HT1080 (cell line): Measurements from ENCODE around the gene OMP. TPM values are rescaled to one million over a fixed set of nuclear protein-coding genes. Genes with fewer than 3 reads are reported as not detected.
A peak's percentile ranks its signal among the peaks of the same experiment; 100 is the strongest.
"Not testable (repeated sequence)": the region's sequence is repeated elsewhere in the genome, so short reads cannot be mapped to it uniquely, and the experiment has no call there.

Experiments
- DNase-seq: peaks from one replicate; pipeline ENCODE4 v3.0.0-alpha.2; 2015; ENCODE audit warnings: low read depth
- total RNA-seq: library from RNA; depleted of rRNA; stranded (reverse); fragments of >200 nt; shearing (Covaris generic); gene quantifications from 2 replicates; pipeline ENCODE4 v1.2.3, GENCODE V29; 2014

Gene OMP
- total RNA-seq, 1 experiment from 2014 or later = 0.58 TPM

DNA sequence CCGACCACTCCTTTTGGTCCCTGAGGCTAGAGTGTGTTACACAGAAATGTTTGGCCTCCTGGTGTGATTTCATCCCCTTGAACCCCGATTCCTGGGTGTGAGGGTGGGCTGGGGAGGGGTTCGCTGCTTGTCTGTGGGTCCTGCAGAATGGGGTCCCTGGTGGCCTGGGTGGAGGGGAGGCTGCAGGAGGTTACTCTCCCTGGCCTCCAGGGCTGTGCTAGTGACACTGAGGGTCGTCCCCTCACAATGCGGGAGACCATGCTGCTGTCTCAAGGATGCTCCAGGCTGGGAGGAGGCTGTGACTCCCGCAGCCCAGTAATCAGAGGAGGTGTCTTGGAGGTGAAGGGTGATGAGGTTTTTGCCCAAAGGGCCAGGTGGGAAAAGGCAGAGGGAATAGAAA is 17.0 kb upstream of the OMP start:
- DNase-seq = no peak

DNA sequence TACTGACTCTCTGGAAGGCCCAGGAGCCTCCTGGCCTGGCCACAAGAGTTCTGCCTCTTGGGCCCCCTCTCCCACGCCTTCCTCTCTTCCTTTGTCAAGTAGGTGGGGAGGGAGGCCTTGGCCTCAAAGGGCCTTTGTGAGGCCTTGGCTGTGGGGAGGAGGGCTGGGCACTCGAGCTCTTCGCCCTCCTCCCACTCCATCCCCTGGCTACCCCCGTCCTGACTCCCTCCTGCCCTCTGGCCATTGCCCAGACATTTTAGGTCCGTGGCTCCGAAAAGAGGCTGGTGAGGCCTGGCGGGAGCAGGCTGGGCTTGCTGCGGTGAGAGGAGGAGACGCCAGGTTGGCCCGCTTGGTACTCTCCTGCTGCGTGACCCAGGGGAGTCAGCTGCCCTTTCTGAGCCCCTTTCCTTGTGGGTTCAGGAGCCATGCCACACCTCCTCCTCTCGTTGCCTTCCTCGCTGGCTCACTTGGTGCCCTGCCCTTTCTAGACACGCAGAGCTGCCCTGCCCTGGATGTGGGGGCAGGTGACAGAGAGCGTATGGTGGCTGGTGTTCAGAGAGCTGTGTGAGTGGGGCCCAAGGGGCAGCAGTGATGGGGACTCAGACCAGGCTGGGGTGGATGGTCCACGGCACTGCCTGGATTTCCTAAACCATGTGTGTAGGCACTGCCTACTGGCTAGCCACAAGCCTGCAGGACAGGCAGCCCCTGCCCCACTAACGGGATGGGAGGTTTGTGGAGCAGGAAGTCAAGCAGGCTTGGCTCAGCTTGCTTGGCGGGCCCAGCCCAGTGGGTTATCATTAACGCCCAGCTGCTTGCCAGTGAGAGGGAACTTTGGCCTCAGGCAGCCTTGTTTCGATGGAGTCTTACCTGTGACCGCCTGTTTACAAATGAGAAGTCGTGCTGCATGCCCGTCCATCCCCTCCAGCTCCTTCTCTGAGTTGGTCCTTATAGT is 15.8 kb upstream of the OMP start:
- no peak for DNase-seq

DNA sequence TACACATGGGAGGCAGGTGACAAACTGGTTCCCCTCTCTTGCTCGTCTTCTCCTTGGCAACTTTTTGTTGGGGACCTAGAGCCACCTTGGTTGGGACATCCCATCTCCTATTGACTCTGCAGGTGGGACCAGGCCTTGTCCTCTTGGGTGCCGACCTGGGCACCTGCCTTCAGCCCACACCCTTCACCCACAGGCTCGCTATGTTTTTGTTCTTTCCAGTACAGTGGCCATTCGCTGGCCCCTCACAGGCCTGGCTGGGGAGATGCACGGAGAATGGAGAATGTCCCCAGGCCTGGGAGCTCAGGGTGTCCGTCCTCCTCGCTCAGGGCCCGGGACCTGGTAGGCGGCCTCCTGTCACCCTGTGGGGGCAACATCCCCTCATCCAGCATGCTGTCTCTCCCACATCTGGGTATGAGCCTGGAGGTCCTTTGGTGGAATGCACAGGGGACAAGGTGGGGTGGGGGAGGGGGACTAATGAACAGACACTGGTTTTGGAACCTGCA is 14.9 kb upstream of the OMP start:
- DNase-seq = no peak

DNA sequence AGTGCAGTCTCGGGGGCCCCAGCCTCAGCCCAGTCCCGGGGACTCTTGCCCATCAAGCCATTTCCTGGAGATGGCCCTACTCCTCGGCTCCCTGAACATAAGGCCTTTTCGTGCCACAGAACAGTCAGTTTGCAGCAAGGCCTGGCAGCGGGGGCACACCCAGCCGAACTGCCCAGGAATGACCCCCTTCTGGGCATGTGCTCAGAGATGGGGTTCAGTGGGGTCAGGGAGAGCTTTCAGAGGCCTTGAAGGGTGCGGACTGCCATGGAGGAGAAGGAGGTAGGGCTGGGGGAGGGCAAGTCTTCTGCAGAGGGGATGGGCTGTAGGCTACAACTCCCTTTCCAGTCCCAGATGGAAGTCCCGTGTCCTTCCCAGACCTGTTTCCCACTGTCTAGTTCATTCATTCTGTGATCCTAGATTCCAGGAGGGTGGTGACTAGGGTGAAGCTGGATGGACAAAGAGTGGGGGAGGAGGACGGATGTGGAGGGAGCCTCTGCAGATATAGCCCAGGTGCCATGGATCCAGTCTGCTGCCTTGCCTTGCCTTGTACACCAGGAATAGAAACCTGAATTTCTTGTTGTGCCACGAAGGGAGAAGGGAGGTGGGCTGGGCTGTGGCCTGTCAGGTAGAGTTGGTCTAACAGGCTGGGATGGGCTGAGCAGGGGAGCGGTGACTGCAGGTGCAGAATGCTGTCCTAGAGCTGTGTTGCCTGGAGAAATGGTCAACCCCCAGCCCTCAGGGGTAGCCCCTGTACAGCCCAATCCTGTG is 14.2 kb upstream of the OMP start:
- DNase-seq = no peak

DNA sequence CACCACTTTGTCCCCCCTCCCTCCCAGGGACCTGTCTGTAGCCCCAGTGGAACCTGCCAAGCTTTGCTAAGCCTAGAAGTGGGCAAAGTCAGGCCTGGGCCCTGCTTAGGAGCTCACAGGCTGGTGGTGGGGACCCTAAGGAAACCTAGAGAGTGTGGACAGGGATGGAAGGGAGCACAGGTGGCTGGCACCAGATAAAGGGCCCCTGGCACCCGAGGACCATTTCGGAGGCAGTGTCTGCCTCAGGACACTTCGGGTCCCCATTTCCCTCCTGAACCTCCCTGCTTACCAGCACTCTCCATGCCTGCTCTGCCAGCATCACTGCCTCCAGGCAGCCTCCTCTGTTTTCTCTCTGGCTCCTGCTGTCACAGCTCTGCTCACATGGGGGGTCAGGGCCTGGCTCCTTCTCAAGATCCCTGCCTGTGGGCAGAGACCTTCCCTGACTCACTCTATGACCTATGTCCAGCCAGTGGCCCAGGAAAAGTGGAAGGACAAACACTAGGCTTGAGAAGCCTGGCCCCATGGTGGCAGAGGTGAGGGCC is 13.6 kb upstream of the OMP start:
- no peak for DNase-seq

DNA sequence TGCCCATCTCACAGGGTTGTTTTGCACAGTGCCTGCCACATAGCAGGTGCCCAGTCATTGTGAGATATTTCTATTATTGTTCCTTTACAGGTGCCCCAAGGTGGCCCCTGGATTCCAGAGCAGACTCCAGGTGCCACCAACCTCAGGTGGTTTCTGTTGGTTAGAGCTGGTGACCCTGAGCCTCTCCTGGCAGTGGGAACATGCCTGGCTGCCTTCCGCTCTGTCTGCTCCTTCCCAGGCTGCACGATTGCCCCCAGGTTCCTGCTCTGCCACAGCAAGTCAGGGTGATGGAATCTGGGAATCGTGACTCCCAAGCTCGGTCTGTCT is 12.6 kb upstream of the OMP start:
- no peak for DNase-seq

DNA sequence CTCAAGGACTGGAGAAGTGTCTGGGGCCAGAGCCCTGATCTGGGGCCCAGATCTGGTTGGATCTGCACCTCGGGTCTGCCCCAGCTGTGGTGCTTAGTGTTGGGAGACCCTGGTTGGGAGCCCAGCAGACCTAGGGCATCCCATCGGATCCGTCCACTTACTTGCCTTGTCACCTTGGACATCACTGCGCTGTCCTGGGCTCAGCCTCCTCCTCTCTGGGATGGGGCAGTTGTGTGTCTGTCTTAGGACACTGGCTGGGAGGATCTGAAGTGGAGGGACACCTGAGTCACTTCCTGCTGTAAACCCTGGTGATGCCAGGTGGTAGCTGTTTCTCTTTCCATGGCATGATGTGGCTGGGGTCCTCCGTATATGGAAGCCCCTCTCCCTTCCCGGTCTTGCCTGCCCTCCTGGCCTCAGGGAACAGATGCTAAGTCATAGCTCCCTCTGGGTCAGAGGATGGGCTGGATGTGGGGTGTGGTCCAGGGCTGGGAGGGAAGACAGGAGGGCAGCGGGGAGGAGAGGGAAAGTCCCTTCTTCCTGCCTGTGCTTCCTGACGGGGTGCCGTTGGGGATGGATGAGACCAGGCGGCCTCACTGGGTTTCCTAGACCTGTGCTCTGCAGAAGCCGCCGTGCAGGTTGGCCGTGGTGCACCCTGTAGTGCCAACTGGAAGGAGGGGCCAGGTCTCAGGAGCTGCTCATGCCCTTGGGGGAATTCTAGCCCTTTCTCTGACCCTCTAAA is 12.1 kb upstream of the OMP start:
- no peak for DNase-seq

DNA sequence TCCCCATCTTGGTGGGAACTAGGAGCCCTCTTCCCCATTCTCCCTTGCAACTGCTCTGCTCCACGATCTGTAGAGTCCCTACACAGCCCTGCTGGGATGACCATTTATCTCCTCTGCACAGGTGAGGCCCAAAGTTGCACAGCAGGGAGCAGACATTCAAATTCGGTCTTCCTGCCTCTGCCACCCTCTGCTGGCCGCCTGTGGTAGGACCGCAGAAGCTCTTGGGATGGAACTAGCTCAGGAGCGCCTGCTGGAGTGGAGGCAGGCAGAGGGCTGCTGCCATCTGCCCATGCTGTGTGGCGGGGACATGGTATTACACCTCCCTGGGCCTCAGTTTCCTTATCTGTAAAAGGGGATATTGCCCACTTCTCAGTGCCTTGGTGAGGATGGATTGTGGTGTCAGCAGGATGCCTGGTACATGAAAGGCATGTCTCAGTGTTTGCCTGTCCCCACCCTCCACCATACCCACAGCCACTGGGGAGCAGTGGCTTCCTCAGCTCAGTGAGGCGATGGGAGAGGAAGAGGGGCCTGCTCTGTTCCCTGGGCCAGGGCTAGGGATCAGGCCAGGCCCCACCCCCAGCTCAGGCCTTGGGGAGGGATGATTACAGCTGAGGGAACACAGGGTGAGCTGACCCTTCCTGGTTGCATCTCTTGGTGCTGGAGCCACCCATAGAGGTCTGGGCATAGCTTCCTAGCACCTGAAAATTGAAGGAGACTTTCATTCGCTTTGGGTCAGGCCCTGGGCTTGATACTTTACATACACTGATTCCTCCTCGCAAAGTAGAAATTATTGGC is 11.3 kb upstream of the OMP start:
- peak; percentile 67 for DNase-seq

DNA sequence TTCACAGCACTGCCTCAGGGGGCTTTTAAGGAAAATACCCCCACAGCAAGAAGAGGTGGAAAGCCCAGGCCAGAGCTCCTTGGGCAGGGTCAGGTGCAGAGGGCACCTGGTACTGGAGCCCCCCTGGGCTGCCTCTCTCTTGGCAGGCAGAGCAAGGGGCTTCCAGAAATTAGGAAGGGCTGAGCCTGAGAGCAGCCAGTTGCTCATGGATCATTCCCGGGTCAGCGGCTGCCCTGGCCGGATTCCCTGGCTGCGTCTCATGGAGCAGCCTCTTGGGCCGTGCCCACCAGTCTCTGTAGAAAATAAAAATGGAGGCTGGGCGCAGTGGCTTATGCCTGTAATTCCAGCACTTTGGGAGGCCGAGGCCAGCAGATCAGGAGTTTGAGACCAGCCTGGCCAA is 10.3 kb upstream of the OMP start:
- DNase-seq = no peak

DNA sequence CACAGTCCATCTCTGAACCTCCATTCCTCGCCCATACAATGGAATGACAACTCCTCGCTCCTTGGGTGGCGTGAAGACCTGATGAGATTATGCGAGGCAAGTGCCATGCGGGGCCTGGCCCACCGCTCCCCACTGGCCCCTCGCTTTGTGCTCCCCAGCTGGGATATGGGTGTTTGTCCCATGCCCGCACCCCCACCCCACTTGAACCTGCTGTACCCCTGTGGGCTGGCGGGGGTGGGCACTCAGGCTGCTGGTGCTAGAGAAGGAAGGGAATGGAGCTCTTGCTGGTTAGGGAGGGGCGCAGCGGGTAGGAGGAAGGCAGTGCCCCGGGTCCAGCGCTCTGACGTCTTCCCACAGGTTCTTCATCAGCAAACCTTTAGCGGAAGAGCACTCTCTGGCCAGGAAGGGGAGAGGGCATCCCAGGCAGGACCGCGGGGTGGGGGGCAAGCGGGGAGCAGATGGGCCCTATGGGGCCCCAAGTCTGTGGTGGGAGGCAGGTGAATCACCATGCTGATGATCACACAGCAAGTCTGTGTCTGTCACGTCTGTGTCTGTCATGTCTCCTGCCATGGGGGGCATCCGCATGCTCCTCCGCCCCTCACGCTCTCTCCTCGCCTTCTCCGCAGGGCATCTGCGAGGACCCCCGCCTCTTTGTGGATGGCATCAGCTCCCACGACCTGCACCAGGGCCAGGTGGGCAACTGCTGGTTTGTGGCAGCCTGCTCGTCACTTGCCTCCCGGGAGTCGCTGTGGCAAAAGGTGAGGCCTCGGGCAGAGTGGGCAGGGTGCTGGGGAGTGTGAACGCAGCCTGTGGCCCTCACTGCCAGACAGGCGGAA is 9.4 kb upstream of the OMP start:
- no peak for DNase-seq

DNA sequence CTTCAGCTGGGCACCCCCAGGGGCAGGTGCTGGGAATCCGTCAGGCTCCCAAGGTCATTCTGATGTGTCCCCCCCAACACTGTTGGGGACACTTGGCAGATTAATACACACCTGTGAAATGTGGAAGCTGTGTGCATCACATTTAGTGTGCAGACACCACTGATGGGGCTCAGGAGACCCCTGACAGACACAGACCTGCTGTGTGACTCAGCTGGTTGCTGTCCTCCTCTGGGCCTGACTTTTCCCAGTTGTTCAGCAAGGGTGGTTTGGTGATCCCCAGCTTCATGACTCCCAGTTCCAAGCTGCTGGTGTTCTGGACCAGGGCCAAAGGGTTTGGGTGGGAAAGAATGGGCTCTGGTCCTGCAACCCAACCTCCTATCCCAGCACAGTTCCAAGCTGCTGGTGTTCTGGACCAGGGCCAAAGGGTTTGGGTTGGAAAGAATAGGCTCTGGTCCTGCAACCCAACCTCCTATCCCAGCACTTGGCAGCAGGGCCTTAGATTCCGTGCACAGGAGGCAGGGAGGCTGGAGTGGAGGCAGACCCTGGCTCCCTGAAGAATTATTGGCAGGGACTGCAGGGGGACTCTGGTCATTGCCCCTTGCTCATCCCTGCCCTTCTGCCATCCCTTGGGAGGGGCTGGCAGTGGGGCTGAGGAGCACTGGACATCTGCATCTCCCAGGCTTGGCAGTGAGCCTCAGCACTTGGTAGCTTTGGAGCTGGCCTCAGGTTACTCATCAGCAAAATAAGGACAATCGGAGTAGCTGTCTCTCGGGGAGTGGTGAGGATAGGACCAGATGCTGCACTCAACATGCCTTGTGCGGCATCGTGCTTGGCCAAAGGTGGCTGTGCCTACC is 8.4 kb upstream of the OMP start:
- DNase-seq = no peak

DNA sequence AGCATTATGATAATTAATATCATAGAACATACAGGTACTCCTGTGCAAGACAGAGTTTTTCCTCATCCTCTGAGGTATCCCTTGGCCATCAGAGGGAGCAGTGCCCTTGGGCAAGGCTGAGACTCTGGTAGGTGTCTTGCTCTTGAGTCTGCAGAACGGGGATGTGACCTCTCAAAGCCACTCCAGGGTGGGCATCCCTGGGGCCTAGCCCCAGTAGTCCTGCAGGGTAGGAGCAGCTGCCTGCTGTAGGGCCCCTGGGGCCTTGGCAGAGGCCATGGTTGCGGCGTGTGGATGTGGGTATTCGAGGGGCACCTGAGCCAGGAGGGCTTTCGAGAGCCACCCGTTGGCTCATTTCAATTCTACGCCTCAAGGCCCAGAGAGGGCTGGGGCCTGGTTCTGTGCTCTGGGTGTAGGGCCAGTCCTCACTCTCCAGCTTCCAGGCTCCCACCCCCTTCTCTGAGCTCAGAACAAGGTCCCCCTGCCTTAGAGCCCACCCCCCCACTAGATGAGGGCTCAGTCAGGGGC is 7.7 kb upstream of the OMP start:
- no peak for DNase-seq

DNA sequence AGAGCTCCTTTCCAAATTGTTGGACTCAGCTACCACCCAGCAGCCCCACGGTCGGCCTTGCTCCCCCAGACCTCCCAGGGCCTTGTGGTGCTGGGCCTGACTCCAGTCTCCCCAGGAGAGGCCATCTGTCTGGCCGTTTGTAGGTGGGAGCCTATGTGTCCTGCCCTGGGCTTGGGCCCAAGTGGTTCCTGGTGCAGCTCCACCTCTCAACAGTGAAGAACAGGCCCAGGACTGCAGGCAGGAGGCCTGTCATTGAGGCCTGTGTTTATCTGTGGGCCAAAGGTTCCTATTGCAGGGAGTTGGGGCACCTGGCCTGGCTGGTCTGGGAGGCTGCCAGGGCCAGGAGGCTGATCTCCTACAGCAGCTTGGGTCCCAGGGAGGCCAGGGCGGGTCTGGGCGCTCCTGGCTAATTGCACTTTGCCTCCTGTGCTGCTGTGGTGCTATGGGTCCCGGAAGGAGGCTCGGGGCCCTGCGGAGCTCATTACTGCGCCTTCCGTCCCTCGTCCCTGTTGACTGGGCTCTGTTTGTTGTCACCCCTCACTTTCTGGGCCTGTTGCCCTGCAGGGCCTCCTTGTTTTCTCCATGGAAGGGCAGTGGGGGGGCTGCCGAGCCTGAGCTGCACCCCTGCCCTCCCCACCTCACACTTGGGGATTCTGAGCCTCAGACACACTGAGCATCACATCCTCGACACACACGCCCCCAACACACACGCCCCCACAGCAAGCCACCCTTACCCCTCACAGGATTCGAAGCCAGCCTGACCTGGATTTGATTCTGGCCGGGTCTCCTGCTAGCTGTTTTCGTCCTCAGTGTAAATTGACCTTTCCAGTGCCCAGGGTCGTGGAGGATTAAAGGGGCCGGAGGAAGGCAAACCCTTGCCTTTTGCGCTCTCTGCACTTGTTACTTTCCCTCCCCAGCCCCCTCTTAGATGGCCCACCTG is 6.8 kb upstream of the OMP start:
- no peak for DNase-seq

DNA sequence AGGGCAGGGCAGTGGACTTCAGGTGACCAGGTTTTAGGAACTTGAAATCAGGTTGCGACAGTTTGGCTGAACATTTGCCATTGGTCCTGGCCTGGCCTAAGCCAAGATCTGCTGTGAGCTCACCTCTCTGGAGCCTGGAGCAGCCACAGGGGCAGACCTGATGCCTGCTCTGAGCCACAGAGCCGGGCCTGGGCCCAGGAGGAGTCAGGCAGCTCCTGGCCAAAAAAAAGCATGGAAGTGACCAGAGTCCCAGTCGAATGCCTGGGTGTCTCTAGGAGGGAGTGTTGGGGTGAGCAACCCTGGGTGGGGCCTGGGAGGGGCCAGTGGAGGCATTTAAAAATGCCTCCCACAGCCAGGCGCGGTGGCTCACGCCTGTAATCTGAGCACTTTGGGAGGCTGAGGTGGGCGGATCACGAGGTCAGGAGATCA is 6.0 kb upstream of the OMP start:
- no peak for DNase-seq

DNA sequence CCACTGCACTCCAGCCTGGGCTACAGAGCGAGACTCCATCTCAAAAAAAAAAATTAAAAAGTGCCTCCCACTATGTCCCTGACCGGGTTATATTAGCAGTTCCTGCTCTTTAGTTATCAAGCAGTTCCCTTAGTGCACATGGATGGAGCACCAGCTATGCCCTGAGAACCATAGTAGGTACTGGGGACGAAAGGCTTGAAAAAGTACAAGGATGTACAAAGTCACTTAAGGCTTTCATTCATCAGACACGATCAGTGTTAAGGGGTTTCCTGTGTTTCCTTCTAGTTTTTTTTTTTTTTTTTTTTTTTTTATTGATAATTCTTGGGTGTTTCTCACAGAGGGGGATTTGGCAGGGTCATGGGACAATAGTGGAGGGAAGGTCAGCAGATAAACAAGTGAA is 5.5 kb upstream of the OMP start:
- not testable (repeated sequence) for DNase-seq

DNA sequence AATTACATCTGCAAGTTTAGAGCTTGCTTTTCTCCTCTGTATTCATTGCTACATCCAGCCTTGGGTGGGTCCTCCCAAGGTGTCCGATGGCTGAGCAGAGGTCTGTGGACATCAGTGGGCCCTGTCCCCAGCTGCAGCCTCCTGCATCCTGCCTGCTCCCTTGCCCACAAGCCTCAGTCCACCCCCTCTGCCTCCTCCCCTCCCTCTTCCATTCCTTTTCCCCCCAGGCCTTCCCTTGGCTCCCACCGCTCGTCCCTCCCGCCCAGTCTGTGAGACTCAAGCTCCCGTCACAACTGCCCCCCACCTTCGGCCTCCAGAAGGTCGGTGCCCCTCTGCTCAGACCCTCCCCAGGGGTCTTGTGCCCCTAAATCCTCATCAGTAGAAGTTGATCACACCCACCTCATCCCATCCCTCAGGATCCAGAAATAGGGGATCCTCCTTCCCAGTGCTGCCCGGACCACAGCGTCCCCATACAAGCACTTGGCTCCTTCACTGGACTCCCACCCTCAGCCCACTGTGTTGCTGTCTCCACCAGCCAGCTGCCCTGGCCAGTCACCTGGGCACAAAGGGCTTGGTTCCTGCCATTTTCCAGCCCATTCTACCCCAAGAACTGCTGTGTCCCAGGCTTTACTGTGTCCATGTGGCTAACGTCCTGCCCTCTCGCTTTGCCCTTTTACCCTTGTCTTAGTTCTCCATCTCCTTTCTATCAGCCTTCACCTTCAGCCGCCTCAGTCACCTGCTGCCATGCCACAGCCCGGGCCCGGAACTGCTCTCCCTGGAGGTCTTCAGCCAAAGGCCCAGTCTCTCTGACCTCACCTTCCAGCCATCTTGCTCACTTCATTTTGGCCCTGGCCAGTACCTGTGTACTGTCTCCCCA is 2.2 kb upstream of the OMP start:
- DNase-seq = no peak
